ENCODE results near the gene PCK1.

Gene PCK1

GRCh38 chr20:57536120-57536708 is 24.7 kb upstream of the PCK1 start:
- DNase-seq (ENCODE audit: low spot score), result no peak

GRCh38 chr20:57536771-57537724 is 23.9 kb upstream of the PCK1 start:
- DNase-seq (ENCODE audit: low spot score), result no peak

GRCh38 chr20:57537822-57538221 is 23.1 kb upstream of the PCK1 start:
- DNase-seq (ENCODE audit: low spot score), result no peak

DNA sequence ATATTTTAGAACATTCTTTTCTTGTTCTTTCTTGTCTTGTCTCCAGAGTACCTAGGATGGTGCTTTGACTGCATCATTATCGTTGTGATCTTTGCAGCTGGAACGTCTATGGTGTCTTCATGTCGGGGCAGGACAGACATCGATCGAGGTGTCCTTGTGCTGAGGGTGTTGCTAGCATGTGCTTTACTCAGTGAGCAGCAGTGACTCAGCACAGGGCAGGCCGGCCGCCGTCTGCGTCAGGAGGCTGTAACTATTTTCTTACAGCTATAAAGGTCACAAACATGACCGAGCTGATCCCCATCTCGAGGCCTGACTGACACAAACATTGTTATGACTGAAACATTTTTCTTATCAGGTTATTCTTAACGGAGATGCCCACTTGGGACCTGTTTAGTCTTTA is 21.0 kb upstream of the PCK1 start:
- DNase-seq (ENCODE audit: low spot score), result no peak

- no peak for DNase-seq (ENCODE audit: low spot score)
Measured at GRCh38 chr20:57540890-57541580, 19.9 kb upstream of the PCK1 start.

- no peak for DNase-seq (ENCODE audit: low spot score)
Measured at GRCh38 chr20:57543754-57544153, 17.2 kb upstream of the PCK1 start.

- DNase-seq (ENCODE audit: low spot score), result no peak
Measured at GRCh38 chr20:57544838-57545564, 15.9 kb upstream of the PCK1 start.

DNA sequence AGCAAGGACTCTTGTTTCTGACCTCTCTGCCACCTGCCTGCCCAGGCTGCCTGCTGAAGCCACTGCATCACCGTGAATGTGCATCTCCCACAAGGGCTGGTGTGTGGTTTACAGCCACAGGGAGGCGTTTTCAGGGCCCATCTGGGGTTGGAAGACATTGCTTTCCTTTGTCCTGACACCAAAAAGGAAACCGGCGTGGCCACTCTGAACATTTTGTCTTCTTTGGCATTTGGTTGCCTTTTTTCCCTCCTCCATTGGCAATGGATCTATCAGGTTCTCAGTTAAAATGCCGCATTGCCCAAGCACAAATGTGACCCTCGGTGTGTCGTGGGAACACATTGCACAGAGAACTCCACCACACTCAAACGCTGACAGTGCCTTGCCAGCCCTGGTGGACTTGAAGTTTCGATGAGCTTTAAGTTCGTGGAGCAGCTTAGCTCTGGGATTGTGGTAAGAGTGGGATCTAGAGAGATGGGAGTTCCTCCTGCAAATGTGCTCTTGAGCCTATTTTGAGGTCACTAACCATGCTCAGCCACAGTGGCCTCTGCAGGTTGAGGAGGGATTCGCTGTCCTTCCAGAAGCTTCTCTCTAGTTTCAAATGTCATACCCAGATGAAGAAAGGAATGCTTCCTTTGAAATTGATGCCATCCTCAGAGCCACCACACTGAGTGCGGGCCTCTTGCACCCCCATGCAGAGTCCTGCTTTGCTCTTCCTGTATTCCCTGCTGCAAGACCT is 14.8 kb upstream of the PCK1 start:
- no peak for DNase-seq (ENCODE audit: low spot score)

DNA sequence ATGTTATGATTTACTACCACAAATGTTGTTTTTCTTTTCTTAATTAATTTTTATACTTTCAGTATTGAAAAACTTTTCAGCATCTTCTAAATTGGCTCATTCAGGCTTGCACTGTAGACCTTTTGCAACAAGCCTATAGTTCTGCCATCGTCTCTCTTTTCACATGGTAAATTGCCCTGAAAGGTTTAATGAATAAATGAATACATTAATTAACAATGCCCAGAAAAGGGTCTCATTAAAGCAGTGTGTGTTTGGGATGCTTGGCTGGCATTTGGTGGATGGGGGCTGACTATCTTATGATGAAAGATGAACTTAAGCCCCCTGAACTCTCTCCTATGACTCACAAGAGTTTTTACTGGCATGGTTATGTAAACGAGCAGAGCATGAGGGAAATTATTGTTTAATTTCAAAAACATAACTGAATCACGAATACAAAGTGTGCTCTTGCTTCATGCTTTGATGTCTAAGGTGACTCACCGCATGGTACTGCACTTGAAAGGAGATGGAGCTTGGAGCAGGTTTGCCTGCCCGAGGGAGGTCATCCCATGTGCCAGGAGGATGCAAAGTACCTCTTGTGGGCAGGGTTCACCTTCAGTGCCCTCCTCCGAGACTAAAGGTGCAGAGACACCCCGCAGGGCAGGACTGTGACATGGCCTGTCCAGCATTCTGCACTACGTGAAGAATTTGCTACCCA is 13.8 kb upstream of the PCK1 start:
- no peak for DNase-seq (ENCODE audit: low spot score)

DNA sequence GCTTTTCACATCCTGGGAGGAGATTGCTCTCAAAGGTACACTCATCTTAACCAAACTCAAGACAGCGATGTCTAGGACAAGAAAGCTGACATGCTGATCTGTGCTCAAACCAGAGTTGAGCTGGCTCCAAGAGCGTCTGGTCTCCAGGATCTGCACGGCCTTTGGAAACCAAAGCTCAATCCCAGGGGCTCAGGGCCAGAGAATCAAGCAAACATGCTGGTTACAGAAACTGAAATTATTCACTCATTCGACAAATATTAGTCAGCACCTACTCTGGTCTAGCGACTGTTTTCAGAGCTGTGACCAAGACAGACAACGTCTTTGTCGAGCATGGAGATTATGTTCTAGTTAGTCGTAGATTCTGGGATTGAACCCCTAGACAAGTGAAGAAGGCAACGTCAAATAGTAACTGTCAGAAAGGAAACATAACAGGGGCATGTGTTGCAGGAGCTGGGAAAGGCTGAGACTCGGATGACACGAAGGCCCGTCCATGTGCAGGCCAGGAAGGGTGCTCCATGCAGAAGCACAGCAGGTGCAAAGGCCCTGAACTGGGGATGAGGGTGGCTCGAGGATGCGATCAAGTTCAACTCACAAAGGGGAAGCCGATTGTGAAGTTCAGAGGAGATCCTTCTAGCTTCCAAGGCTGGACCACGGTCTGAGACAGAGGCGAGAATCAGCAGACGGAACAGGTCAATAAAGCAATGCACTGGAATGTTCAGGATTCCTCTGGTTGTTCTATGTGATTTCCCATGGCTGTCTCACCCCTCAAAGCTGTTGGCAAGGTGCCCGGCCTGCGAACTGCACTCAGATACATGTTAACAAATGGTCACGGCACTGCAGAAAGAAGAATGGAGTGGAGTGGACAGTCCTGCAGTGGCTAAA is 12.5 kb upstream of the PCK1 start:
- no peak for DNase-seq (ENCODE audit: low spot score)

- no peak for DNase-seq (ENCODE audit: low spot score)
Measured at GRCh38 chr20:57552471-57552870, 8.4 kb upstream of the PCK1 start.

DNA sequence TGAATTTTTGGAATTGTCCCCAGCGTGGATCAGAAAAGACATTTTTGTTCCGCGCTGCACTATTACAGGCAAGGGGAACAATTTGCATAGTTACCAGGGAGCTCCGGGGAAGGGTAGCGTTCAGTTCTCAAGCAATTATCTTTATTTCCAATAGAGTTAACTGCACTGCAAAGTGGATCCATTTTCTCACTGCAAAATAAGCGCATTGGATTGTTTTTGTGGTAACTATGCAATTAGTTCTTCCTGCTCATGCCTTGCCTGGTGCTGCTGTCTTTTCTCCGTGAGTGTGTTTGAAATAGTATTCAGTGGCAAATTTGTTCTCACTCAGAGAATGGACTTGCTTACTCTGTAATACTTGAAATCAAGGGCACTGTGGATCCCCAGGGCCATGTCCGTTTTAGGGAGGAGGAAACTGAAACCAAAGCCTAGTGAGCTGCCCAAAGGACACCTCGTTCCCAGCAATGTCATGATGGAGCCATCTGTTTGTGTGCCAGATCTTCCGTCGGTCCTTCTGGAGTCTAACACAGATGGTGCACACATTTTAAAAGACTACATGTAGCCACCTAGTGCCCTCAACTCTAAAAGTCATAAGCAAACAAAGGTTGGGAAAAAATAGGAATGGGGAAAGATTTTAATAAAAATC is 7.4 kb upstream of the PCK1 start:
- no peak for DNase-seq (ENCODE audit: low spot score)

- DNase-seq (ENCODE audit: low spot score), result no peak
Measured at GRCh38 chr20:57555457-57556184, 5.3 kb upstream of the PCK1 start.

GRCh38 chr20:57556980-57557274 is 4.0 kb upstream of the PCK1 start:
- DNase-seq (ENCODE audit: low spot score), result no peak

DNA sequence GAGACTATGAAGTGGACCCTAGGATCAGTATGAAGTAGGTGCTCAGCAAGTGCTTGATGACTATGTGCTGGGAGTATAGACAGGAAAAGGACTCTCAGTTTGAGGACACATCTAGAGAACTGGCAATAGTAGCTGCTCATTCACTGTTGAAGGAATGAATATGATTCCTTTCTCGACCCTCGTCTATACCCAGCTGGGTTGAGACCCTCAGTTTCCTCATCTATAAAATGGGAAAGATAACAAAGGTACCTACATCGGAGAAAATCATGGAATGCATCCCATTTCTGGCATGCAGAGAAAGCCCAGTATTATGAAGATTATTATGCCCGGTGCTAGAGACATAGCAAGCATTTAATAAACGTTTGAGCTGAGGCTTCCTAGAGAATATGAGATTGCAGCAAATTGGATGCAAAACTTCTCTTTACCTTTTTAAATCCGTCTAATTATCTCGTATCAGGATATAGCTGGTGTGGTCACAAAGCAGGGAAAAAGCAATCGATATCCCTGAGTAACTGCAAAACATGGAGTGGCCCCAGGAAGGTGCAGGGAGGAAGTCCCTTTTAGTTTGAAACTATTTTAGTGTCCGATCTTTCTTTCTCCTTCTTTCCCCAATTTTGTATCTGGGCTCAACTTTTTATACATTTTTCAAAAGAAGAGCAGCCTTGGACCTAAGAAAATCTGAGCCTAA is 2.8 kb upstream of the PCK1 start:
- DNase-seq (ENCODE audit: low spot score), result no peak

DNA sequence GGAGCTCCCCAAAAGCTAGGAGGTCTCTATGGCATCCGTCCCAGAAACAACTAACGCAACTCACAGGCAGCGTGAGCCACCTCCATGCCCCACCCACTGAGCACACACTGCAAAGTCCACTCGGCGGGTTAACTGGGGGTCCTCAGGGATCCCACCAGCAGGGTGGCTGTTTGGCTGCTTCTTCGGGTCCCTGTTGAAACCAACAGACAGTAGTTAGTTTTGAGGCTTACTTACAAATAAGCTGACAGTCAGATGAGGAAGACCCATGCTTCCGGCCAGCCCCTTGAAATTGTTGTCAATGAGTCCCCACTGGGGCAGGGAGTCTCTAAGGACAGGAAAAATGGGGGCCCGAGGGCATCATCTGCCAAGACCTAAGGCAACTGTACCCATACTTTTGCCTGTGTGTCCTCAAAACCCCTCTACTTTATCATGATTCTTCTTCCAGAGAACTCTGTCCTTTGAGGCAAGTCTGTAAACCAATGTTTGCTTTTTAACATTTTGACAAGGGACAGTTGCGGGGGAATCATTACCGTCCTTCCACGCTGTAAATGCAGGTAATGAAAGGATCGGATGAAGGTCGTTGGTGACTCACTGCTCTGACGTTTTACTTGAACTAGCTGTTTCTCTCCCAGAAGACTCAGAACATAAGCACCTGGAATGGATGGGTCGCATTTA is 2.2 kb upstream of the PCK1 start:
- DNase-seq (ENCODE audit: low spot score), result peak; percentile 3

DNA sequence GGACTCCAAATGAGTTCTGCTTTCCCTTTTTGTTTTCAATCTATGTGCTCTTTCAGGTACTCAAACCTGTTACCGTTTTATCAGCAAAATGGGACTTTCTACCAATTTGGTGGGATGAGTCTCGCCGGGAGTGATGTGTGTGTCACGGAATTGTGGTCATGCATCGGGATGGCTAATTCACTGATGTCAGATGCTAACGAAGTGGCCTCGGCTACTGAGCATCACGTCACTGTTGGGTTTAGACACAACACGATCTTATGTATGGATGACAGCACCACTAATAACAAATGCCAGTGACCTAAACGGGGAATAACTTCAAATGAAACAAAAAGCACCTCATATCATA is 1.6 kb upstream of the PCK1 start:
- DNase-seq (ENCODE audit: low spot score), result peak; percentile 12
